Measurements from ENCODE around the gene POLR3F. TPM values are rescaled to one million over a fixed set of nuclear protein-coding genes. Genes with fewer than 3 reads are reported as not detected.

Gene POLR3F
- total and polyA plus RNA-seq, 9 of the 15 experiments (the other 6 are each of a cell fraction or from before 2014, with no cell fraction given): 7.0 to 15.0 (median 9.6) TPM

DNA sequence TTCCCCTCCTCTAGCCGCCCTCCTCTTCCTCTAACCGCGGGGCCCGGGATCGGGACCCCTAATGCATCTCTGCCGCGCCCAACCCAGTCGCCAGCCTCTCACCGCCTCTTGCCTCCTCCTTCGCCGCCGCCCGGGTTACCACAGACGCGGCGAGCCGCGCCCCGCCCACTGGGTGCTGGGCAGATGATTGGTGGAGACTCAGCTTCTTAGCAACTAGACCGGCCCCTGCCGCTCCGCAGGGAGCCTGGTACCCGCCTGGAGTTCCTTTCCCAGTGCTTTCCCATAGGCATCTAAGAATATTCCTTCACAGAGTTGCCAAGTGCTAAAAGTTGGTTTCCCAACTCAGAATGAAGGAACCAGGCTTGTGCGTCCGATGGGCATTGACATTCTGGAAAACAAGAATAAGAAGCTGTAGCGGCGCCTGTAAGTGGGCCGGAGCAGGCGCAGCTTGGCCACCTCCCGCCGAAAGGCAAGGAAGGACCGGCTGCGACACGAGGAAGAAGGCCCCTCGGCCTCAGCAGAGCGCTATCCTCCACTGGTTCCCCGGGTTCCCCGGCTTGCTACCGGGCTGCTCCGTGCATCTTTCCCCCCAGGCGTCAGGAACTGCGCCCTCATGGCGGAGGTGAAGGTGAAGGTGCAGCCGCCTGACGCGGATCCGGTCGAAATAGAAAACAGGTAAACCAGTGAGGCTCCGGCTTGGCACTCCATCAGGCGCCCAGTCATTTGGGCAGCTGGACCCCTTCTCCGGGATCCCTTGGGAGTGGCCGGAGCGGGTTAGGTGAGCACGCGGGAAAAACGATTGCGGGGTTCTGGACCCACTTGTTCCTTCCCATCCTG lies at the start of gene POLR3F, which contains the start of gene DZANK1 (continued):
- TF ChIP-seq, protein P1, sequence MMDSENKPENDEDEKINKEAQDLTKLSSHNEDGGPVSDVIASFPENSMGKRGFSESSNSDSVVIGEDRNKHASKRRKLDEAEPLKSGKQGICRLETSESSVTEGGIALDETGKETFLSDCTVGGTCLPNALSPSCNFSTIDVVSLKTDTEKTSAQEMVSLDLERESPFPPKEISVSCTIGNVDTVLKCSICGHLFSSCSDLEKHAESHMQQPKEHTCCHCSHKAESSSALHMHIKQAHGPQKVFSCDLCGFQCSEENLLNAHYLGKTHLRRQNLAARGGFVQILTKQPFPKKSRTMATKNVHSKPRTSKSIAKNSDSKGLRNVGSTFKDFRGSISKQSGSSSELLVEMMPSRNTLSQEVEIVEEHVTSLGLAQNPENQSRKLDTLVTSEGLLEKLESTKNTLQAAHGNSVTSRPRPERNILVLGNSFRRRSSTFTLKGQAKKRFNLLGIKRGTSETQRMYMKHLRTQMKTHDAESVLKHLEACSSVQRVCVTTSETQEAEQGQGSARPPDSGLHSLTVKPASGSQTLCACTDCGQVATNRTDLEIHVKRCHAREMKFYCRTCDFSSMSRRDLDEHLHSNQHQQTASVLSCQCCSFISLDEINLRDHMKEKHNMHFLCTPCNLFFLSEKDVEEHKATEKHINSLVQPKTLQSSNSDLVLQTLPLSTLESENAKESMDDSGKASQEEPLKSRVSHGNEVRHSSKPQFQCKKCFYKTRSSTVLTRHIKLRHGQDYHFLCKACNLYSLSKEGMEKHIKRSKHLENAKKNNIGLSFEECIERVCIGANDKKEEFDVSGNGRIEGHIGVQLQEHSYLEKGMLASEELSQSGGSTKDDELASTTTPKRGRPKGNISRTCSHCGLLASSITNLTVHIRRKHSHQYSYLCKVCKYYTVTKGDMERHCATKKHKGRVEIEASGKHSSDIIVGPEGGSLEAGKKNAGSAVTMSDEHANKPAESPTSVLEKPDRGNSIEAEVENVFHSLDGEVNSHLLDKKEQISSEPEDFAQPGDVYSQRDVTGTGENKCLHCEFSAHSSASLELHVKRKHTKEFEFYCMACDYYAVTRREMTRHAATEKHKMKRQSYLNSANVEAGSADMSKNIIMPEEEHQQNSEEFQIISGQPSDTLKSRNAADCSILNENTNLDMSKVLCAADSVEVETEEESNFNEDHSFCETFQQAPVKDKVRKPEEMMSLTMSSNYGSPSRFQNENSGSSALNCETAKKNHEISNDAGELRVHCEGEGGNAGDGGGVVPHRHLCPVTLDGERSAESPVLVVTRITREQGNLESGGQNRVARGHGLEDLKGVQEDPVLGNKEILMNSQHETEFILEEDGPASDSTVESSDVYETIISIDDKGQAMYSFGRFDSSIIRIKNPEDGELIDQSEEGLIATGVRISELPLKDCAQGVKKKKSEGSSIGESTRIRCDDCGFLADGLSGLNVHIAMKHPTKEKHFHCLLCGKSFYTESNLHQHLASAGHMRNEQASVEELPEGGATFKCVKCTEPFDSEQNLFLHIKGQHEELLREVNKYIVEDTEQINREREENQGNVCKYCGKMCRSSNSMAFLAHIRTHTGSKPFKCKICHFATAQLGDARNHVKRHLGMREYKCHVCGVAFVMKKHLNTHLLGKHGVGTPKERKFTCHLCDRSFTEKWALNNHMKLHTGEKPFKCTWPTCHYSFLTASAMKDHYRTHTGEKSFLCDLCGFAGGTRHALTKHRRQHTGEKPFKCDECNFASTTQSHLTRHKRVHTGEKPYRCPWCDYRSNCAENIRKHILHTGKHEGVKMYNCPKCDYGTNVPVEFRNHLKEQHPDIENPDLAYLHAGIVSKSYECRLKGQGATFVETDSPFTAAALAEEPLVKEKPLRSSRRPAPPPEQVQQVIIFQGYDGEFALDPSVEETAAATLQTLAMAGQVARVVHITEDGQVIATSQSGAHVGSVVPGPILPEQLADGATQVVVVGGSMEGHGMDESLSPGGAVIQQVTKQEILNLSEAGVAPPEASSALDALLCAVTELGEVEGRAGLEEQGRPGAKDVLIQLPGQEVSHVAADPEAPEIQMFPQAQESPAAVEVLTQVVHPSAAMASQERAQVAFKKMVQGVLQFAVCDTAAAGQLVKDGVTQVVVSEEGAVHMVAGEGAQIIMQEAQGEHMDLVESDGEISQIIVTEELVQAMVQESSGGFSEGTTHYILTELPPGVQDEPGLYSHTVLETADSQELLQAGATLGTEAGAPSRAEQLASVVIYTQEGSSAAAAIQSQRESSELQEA (IDR thresholded peaks at IDR 0.05; ENCODE audit: low read depth): no peak
- TF ChIP-seq ZNF143 (CRISPR knock-in tag; IDR thresholded peaks at IDR 0.05) (no peak), RFX7 (CRISPR knock-in tag; IDR thresholded peaks at IDR 0.05) (no peak), IFI16 (CRISPR knock-in tag; IDR thresholded peaks at IDR 0.05) (no peak), KLF6 (CRISPR knock-in tag; IDR thresholded peaks at IDR 0.05; ENCODE audit: borderline replicate concordance) (no peak), SMAD4 (CRISPR knock-in tag; conservative IDR thresholded peaks at IDR 0.05) (no peak), DMBX1 (CRISPR knock-in tag; IDR thresholded peaks at IDR 0.05; ENCODE audit: borderline replicate concordance) (no peak), RBM15 (IDR thresholded peaks at IDR 0.05; ENCODE audit: insufficient read depth, low read length) (no peak), BMI1 (IDR thresholded peaks at IDR 0.05; ENCODE audit: low read length) (no peak), PHF20 (IDR thresholded peaks at IDR 0.05; ENCODE audit: partially characterized antibody) (peak; percentile 99), ZNF133 (CRISPR knock-in tag; IDR thresholded peaks at IDR 0.05) (no peak), TAF7 (tag; IDR thresholded peaks at IDR 0.05) (no peak), TFAM (CRISPR knock-in tag; conservative IDR thresholded peaks at IDR 0.05) (no peak), WHSC1 (IDR thresholded peaks at IDR 0.05; ENCODE audit: low read length) (no peak), HMGXB4 (CRISPR knock-in tag; IDR thresholded peaks at IDR 0.05) (no peak), CBFA2T3 (IDR thresholded peaks at IDR 0.05) (no peak)
- TF ChIP-seq, protein P2, sequence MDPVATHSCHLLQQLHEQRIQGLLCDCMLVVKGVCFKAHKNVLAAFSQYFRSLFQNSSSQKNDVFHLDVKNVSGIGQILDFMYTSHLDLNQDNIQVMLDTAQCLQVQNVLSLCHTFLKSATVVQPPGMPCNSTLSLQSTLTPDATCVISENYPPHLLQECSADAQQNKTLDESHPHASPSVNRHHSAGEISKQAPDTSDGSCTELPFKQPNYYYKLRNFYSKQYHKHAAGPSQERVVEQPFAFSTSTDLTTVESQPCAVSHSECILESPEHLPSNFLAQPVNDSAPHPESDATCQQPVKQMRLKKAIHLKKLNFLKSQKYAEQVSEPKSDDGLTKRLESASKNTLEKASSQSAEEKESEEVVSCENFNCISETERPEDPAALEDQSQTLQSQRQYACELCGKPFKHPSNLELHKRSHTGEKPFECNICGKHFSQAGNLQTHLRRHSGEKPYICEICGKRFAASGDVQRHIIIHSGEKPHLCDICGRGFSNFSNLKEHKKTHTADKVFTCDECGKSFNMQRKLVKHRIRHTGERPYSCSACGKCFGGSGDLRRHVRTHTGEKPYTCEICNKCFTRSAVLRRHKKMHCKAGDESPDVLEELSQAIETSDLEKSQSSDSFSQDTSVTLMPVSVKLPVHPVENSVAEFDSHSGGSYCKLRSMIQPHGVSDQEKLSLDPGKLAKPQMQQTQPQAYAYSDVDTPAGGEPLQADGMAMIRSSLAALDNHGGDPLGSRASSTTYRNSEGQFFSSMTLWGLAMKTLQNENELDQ (CRISPR knock-in tag; IDR thresholded peaks at IDR 0.05; ENCODE audit: borderline replicate concordance): no peak
